Activated naive CD4-positive, alpha-beta T cell treated with anti-CD3 and anti-CD28 coated beads, Interleukin-2, amount 10 ng/mL, durations not matched to agents 7 days and 5 days (primary cell): Measurements from ENCODE around the gene CTSH.
A peak's percentile ranks its signal among the peaks of the same experiment; 100 is the strongest.
"Not testable (repeated sequence)": the region's sequence is repeated elsewhere in the genome, so short reads cannot be mapped to it uniquely, and the experiment has no call there.

Experiments used
- CTCF ChIA-PET: fragments of 350-600 bp; sonication (Branson Sonifier 250); formaldehyde crosslinking; loops from one replicate; lab custom pipeline; 2021; ENCODE audit warnings: antibody characterized with exemption; lab: Charles Lee
- DNase-seq: peaks from one replicate; pipeline ENCODE4 v3.0.0-alpha.2; 2020
- H3K27ac Mint-ChIP-seq: one replicate; pipeline ENCODE4 v1.8.0; 2021; ENCODE audit warnings: mild to moderate bottlenecking, moderate library complexity, mixed read lengths
- H3K27me3 Mint-ChIP-seq: one replicate; pipeline ENCODE4 v1.8.0; 2021; ENCODE audit warnings: mild to moderate bottlenecking, mixed read lengths
- H3K36me3 Mint-ChIP-seq: one replicate; pipeline ENCODE4 v1.8.0; 2021; ENCODE audit warnings: mixed read lengths
- H3K4me1 Mint-ChIP-seq: one replicate; pipeline ENCODE4 v1.8.0; 2021; ENCODE audit warnings: mixed read lengths
- H3K4me3 Mint-ChIP-seq: one replicate; pipeline ENCODE4 v1.8.0; 2021; ENCODE audit warnings: mild to moderate bottlenecking, moderate library complexity, mixed read lengths
- H3K9me3 Mint-ChIP-seq: one replicate; pipeline ENCODE4 v1.8.0; 2021; ENCODE audit warnings: mixed read lengths

CTSH gene

DNA sequence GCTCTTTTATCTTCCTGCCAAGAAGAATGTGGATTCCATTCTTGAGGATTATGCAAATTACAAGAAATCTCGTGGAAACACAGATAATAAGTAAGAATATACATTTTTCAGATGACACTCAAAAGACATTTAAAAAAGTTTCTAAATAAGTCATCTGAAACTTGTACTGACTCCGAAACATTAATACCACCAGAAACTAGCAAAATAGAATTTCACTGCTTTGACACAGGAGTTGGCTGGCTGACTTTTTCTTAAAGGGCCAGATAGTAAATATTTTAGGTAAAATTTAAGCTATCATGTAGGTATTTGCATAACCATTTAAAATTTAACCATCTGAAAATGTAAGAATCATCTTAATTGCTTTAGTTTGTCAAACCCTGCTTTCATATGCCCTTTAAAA lies 51.3 kb downstream of the CTSH start:
- CTCF ChIA-PET: interaction anchor here (0.7 to 1.0 kb wide), 2 partner anchors 14 to 114 kb away, joined by 3 to 5 read pairs; no protein-coding TSS in a partner anchor
- Mint-ChIP-seq H3K27ac (no peak overlapping the region), H3K9me3 (no peaks in the 10 kb centered on the region), H3K27me3 (no peaks in the 10 kb centered on the region), H3K4me1 (no peaks in the 10 kb centered on the region), H3K36me3 (peaks cover 69% of the 10 kb centered on the region), H3K4me3 (no peak overlapping the region)
- no peak for DNase-seq

DNA sequence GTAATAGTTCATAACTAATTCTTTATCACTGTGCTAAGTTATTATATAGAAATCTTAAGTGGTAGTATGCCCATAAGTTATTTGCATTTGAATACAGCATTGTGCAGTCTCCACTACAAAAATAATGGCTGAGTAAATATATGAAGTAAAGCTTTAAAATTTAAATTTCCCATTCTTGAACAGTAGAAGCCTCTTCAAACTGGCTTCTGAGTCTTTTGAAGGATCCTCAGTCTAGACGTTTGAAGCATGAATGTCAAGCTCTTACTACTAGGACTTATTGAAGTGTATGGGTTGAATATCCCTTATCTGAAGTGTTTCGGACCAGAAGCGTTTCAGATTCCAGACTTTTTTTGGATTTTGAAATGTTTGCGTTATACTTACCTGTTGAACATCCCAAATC lies 55.8 kb downstream of the CTSH start:
- peaks cover 66% of the 10 kb centered on the region for H3K36me3 Mint-ChIP-seq
- H3K27me3 Mint-ChIP-seq: no peaks in the 10 kb centered on the region
- peaks cover 4% of the 10 kb centered on the region for H3K4me1 Mint-ChIP-seq
- no peaks in the 10 kb centered on the region for H3K9me3 Mint-ChIP-seq
- DNase-seq: no peak
- CTCF ChIA-PET: interaction anchor here (1.1 kb wide), 1 partner anchor 8 kb away, joined by 3 read pairs; no protein-coding TSS in a partner anchor
- H3K4me3 Mint-ChIP-seq: no peak overlapping the region
- no peak overlapping the region for H3K27ac Mint-ChIP-seq

DNA sequence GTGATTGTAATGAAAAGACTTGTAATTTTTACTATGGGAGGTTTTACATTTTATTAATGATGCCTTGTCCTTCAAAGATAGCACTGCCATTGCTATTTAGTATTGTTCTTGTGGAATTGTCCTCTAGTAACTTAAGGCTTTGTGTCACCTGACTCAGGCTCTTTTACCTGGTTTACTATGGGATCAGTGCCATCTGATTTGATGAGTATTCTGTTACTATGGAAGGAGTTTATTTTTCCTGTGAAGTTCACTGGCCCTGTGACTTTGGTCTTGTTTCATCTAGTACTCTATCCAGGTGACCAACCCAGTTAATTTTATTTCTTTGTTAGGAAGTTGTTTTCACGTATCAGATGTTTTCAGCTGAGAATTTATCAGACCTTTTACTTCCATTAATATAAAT lies 63.2 kb downstream of the CTSH start:
- Mint-ChIP-seq H3K27ac (no peak overlapping the region), H3K36me3 (peaks cover 45% of the 10 kb centered on the region), H3K4me1 (peaks cover 46% of the 10 kb centered on the region), H3K27me3 (no peaks in the 10 kb centered on the region), H3K4me3 (no peak overlapping the region), H3K9me3 (no peaks in the 10 kb centered on the region)
- CTCF ChIA-PET: no interaction called here
- DNase-seq: no peak

DNA sequence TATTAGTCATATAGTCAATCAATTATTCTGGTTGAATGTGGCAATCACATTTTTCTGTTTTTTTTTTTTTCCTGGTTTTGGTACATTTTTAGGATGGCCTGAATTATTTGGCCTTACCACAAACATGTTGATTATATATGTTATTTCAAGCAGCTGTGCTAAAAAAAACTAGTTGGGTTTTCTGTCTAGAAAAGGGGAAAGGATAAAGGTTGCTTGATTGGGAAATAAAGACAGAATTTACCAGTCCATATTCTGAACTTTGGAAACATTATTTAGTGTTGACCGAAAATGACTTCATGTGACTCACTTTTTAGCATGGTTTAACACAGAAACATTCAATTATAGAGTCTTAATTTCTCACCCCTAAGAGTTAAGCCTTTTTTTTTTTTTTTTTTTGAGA lies 64.0 kb downstream of the CTSH start:
- peaks cover 40% of the 10 kb centered on the region for H3K36me3 Mint-ChIP-seq
- H3K4me3 Mint-ChIP-seq: no peak overlapping the region
- DNase-seq: no peak
- peaks cover 55% of the 10 kb centered on the region for H3K4me1 Mint-ChIP-seq
- no peaks in the 10 kb centered on the region for H3K27me3 Mint-ChIP-seq
- H3K27ac Mint-ChIP-seq: no peak overlapping the region
- H3K9me3 Mint-ChIP-seq: no peaks in the 10 kb centered on the region
- CTCF ChIA-PET: interaction anchor here (0.9 kb wide), 1 partner anchor 28 kb away, joined by 3 read pairs; no protein-coding TSS in a partner anchor

DNA sequence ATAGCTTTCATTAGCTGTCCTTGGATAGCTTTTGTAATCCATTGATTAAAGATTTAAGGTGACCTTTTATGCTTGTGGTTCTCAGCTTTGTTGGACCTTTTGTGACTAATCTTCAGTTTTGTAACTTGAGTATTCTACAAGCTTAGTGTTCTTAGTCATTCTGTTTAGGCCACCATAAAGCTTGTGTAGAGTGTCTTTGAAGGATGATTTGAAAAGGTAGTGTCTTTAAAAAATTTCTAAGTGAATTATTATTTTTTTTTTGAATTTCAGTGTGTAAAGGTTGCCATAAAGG lies 64.7 kb downstream of the CTSH start:
- Mint-ChIP-seq H3K4me1 (peaks cover 58% of the 10 kb centered on the region), H3K9me3 (no peaks in the 10 kb centered on the region), H3K27me3 (no peaks in the 10 kb centered on the region), H3K36me3 (peaks cover 39% of the 10 kb centered on the region), H3K4me3 (no peak overlapping the region), H3K27ac (peak overlapping the region; percentile 52)
- CTCF ChIA-PET: interaction anchor here (0.7 to 1.3 kb wide), 3 partner anchors 13 to 30 kb away, joined by 3 to 5 read pairs (median 3); no protein-coding TSS in a partner anchor
- no peak for DNase-seq

DNA sequence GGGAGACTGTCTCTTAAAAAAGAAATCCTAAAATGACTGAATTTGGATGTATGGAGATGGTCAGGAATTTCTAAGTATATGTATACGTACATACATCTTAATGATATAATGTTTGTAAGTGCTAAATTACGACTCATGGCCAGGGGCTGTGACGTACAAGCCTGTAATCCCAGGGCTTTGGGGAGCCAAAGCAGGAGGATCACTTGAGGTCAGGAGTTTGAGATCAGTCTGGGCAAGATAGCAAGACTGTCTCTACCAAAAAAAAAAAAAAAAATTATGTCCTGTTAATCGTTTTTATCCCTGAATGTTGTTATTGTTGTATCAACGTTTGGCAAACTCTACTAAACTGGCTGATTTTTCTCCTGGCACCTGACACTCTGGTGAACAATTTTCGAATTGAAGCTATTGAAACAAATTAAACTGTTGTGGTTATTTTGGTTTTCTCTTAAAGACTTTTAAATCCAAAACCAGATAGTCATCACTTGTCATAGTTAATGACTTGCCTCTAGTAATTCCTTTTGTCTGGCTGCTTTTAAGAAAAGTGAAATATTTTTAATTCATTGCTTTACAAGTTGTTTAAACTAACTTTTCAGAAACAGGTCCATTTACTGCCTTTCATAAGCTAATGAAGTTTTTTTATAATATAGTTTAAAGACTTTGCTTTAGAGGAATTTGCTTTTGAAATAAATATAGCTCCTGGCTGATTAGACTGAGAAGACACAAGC lies 65.2 kb downstream of the CTSH start:
- Mint-ChIP-seq H3K4me3 (no peak overlapping the region), H3K9me3 (no peaks in the 10 kb centered on the region), H3K27ac (peak overlapping the region; percentile 52), H3K4me1 (peaks cover 61% of the 10 kb centered on the region), H3K36me3 (peaks cover 38% of the 10 kb centered on the region), H3K27me3 (no peaks in the 10 kb centered on the region)
- no peak for DNase-seq
- CTCF ChIA-PET: interaction anchor here (0.7 to 1.3 kb wide), 3 partner anchors 14 to 30 kb away, joined by 3 to 5 read pairs (median 3); no protein-coding TSS in a partner anchor

DNA sequence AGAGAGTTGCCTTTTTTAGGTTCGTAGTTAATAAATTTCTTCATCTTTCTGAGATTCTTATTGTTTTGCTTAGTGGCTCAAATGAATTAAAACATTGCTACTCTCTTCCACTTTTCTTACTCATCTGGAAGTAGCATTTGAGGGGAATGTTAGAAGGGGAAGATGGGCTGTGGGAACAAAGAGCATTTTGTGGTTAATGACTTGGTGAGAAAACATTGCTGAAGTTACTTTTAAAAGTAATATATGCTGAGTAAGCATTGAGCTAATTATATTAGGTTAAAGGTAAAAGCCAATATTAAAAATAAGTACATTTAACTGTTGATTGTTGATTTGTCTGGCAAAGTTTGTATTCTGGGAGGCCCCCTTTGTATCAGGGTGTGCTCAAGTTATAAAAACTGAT lies 66.5 kb downstream of the CTSH start:
- Mint-ChIP-seq H3K27me3 (no peaks in the 10 kb centered on the region), H3K4me1 (peaks cover 61% of the 10 kb centered on the region), H3K4me3 (no peak overlapping the region), H3K9me3 (no peaks in the 10 kb centered on the region), H3K36me3 (peaks cover 40% of the 10 kb centered on the region), H3K27ac (no peak overlapping the region)
- no peak for DNase-seq
- CTCF ChIA-PET: interaction anchor here (0.7 kb wide), 1 partner anchor 437 kb away, joined by 3 read pairs; no protein-coding TSS in a partner anchor

DNA sequence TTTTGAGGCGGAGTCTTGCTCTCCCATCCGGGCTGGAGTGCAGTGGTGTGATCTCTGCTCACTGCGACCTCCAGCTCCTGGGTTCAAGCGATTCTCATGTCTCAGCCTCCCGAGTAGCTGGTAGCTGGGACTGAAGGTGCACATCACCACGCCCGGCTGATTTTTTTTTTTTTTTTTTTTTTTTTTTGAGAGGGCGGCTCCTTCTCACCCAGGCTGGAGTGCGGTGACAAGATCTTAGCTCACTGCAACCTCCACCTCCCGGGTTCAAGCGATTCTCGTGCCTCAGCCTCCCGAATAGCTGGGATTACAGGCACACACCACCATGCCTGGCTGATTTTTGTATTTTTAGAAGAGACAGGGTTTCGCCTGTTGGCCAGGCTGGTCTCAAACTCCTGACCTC lies 67.9 kb downstream of the CTSH start:
- H3K4me3 Mint-ChIP-seq, DNase-seq, H3K27me3 Mint-ChIP-seq, CTCF ChIA-PET, H3K9me3 Mint-ChIP-seq, H3K27ac Mint-ChIP-seq: not testable (repeated sequence)
- Mint-ChIP-seq H3K4me1 (peaks cover 62% of the 10 kb centered on the region), H3K36me3 (peaks cover 31% of the 10 kb centered on the region)

DNA sequence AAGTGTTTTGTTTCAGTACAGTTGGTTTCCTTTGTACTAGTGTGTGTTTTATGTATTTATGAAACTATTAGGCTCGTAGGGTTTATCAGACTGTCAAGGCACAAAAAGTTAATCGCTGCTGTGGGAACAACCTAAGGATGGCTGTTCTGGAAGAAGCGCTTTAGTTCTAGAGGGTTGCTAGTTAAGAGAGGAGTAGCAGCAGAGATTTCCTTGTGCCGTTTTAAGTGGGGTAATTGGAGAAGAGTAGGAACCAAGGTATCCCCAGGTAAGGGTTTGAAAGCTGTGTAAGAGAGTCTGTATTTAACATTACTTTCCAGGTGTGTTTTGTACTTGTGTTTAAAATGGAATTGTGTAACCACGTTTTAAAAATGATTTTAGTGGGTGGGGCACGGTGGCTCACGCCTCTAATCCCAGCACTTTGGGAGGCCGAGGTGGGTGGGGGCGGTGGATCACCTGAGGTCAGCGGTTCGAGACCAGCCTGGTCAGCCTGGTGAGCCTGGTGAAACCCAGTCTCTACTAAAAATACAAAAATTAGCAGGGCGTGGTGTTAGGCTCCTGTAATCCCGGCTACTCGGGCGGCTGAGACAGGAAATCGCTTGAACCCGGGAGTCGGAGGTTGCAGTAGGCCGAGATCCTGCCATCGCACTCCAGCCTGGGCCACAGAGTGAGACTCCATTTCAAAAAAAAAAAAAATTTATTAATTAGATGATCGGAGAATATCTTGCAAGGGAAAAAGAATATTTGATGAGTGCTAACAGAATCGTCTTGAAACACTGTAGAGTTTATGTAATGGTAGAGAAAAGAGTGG lies 69.5 kb downstream of the CTSH start:
- peak overlapping the region; percentile 100 for H3K27ac Mint-ChIP-seq
- H3K27me3 Mint-ChIP-seq: no peaks in the 10 kb centered on the region
- no peak for DNase-seq
- H3K36me3 Mint-ChIP-seq: peaks cover 21% of the 10 kb centered on the region
- H3K4me3 Mint-ChIP-seq: peak overlapping the region; percentile 97
- CTCF ChIA-PET: interaction anchor here (1.9 kb wide), 1 partner anchor 10 kb away, joined by 8 read pairs; no protein-coding TSS in a partner anchor
- peaks cover 64% of the 10 kb centered on the region for H3K4me1 Mint-ChIP-seq
- no peaks in the 10 kb centered on the region for H3K9me3 Mint-ChIP-seq

DNA sequence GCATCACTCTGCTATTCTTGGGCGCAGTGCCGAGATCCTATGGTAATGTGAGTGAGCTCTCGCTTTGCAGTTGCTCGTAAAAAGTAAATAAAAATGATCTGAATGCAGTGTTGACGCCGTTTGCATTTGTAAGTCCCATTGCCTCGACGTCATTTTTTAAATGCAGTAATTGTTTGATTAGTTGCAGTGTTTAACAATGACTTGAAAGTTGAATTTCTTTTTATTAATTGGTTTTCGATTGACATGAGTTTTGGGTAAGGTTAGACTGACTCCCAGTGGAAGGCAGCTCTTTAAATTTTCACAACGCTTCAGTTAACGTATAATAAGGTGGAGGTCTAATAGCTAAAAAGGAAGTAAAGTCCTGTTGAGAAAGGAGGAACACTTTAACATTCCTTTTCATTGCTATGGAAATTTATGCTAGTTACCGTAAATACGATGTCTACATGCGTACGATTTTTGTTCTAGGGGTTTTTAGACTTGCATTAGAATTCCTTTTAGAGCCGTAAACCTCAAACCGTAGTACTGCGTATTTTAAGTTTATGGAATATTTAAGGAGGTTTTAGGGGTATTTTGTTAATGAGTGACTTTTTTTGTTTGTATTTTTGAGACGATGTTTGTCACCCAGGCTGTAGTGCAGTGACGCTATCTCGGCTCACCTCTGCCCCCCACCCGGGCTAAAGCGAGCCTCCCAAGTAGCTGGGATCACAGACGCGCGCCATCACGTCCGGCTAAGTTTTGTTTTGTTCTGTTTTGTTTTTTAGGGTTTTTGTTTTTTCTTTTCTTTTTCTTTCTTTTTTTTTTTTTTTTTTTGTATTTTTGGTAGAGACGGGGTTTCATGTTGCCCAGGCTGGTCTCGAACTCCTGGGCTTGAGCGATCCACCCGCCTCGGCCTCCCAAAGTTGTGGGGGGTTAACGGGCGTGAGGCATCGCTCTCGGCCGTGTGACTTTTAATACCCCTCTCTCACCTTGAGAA lies 70.8 kb downstream of the CTSH start:
- peak; percentile 63 for DNase-seq
- CTCF ChIA-PET: interaction anchor here (1.0 to 1.9 kb wide), 3 partner anchors 11 to 64 kb away, joined by 3 to 8 read pairs (median 4); no protein-coding TSS in a partner anchor
- H3K27me3 Mint-ChIP-seq: no peaks in the 10 kb centered on the region
- H3K4me3 Mint-ChIP-seq: peak overlapping the region; percentile 97
- H3K27ac Mint-ChIP-seq: peak overlapping the region; percentile 100
- peaks cover 15% of the 10 kb centered on the region for H3K36me3 Mint-ChIP-seq
- H3K9me3 Mint-ChIP-seq: no peaks in the 10 kb centered on the region
- H3K4me1 Mint-ChIP-seq: peaks cover 56% of the 10 kb centered on the region

DNA sequence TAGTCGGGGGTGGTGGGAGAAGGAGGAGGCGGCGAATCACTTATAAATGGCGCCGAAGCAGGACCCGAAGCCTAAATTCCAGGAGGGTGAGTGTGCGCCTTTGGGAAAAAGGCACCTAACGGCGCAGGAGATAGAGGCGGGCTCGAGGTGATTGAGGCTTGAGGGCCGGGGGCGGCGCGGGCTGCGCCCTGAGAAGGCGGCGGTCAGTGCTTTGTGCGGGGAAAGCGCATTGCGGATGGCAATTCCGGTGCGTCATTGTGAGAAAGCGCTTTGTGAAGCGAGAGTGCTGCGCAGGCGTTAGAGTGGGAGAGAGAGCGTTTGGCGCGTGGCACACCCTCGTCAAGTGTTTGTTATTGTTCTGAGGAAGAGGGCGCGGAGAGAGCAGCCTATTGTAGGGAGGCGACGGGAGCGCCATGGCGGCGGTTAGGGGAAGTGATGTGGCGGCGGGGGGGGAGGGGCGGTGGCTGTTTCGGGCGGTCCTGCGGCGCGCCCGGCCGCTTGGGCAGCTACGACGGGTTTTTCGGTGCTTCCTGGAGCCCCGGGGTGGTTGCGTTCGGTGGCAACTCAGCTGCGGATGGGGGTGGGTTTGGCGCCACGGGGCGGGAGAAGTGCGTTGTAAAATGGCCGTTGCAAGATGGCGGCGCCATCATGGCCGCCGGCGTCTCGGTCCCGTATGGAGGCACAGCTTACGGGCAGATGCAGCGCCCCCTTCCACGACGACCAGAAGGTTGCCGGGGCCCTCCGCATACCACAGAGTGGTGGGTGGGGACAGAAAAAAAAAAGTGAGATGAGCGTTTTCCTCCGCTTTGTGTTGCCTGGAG lies 71.7 kb downstream of the CTSH start:
- CTCF ChIA-PET: interaction anchor here (1.0 to 1.9 kb wide), 4 partner anchors 12 to 63 kb away, joined by 3 to 8 read pairs (median 6); no protein-coding TSS in a partner anchor
- H3K27me3 Mint-ChIP-seq: peaks cover 7% of the 10 kb centered on the region
- peak overlapping the region; percentile 100 for H3K27ac Mint-ChIP-seq
- H3K4me1 Mint-ChIP-seq: peaks cover 48% of the 10 kb centered on the region
- H3K9me3 Mint-ChIP-seq: no peaks in the 10 kb centered on the region
- peak; percentile 93 for DNase-seq
- H3K36me3 Mint-ChIP-seq: peaks cover 13% of the 10 kb centered on the region
- peak overlapping the region; percentile 97 for H3K4me3 Mint-ChIP-seq

DNA sequence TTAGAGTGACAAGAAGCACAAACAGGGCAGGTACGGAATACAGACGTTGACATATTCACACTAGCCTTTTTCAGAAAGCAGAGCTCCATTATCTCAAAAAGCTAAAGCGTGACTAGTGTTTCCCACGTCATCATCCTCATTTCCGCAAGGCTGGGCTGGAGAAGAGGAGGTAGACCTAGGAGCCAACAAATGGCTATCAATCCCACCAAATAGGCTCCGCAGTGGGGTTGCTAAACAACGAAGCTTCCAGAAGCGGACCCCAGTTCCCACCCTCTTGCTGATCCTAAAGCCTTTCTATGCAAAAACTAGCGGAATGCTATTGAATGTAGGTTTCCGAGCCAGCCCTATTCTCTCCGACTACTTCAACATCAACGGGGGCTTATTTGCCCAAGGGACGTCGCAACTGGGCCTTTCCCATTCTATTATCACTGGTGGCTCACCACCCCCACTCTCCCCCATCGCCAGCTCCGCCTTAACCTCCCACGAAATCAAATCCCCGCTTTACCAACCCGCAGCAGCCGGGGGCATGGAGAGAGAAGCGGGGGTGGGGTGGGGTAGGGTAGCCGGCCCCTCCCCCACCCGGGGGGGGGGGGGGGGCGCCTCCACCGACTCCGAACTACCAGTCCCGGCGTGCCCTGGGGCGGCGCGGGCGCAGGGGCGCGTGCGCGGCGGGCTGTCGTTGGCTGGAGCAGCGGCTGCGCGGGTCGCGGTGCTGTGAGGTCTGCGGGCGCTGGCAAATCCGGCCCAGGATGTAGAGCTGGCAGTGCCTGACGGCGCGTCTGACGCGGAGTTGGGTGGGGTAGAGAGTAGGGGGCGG lies 72.5 kb downstream of the CTSH start, which contains the start of gene MORF4L1:
Gene MORF4L1 (plus strand): TSS at position 736 of the 817 bp plus-strand sequence. CDS start 128 bp downstream, outside the sequence.
- peak within 1 kb of the TSS; percentile 100 for H3K27ac Mint-ChIP-seq
- peaks cover 40% of the 10 kb centered on the region for H3K4me1 Mint-ChIP-seq
- CTCF ChIA-PET: interaction anchor here (1.2 kb wide), 1 partner anchor 12 kb away, joined by 8 read pairs; no protein-coding TSS in a partner anchor
- H3K9me3 Mint-ChIP-seq: no peaks in the 10 kb centered on the region
- peak; percentile 97 for DNase-seq
- H3K27me3 Mint-ChIP-seq: peaks cover 11% of the 10 kb centered on the region
- H3K36me3 Mint-ChIP-seq: peaks cover 11% of the 10 kb centered on the region
- peak within 1 kb of the TSS; percentile 97 for H3K4me3 Mint-ChIP-seq
